GM21576 (cell line): Measurements from ENCODE around the gene TRPV5.

Experiments used
- ATAC-seq: cut with Tn5 transposase; IDR thresholded peaks from one replicate; pipeline ENCODE4 v1.9.1; 2021; ENCODE audit warnings: mild to moderate bottlenecking, moderate library complexity; ENCODE audit not compliant: unreplicated experiment

The TRPV5 gene

DNA sequence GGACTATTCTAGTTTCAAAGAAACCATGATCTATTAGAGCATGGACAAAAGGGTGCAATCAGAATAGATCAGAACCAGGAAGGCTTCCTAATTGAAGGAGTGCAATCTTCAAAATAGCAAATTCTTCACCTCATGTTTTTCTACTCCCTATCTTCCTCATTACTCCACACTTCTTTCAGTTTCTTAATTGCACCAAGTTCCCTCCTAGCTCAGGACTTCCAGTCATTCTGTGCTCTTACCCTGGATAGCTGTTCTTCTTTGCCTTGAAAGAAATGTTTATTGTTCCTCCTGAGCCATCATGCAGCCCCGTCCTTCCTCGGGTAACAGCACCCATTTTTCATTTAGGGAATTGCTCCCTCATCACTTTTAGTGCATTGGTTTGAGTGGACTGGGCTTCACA, 23.1 kb downstream of the TRPV5 start:
- no peak for ATAC-seq

DNA sequence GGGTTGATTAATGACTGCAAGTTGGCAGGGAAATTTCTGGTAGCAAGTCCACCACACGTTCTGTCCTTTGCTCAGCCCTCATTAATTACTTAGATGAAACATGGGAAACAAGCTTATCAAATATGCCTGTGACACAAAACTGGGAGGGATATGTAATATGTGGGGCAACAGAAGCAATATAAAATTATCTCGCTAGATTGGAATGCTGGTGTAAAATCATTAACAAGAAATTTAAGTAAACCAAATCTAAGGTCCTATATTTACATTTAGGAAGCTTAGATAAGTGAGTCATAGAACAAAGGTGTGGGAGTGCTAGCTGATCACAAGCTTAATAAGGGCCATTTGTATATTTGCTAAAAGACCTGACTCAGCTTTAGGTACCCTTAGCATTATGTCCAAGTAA, 23.5 kb downstream of the TRPV5 start:
- ATAC-seq, result no peak

DNA sequence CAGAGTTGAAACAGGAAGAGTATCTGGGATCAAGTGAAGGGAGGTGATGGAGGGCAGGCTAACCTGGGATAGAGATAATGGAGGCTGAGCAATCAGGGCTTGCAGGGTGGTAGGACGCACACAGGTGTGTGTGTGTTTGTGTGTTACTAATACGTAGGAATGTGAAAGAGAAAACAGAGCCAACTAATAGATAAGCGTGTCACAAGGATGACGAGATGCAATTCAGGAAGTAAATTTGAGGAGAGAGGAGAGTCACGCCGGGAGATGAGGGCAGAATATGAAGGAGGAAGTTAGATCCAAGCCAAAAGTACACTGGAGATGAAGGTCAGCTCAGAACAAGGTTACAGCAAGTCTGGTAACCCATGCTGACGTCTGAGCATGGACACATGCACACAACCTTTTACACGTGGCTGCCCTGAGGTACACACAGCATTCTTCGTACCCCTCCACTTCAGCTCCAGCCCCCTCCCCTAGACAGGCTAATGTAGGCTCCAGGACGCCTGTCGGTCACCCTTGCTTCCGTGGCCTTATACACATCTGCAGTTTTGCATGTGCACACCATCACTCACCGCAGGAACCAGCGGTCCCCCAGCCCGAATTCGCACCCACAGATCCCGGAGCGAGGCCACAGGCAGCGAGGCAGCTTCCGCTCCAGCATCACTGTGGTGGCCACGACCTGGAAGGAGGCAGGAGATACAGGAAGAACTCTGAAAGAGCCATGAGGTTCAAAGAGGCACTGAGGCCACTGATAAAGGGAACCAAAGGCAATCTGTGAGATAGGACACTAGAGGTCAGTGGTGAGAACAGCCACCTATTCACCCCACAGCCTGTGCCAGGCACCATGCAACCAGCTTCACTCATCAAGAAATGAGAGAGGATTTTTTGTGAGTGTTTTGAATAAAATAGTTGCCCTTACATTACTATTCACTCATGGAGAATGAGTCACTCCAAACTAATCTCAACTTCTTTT, 24.3 kb downstream of the TRPV5 start:
- ATAC-seq, result no peak

DNA sequence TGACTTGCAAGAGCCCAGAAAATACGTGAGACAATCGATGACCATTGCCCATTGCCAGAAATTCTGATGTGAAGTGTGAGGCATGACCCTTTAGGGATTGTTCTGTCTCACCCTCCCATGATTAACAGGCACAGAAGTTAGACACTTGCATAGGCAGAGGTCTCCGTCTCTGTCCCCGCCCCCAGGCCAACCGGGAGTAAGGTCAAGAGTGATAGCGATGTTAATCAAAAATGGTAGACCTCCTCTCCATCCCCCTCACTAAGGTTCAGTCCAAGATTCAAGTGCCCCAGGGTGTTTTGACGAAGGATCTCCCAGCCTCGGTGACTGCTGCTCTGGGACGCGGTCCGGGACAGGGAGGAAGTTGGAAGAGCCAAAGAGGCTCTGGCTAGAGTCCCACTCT, 25.3 kb downstream of the TRPV5 start:
- no peak for ATAC-seq

DNA sequence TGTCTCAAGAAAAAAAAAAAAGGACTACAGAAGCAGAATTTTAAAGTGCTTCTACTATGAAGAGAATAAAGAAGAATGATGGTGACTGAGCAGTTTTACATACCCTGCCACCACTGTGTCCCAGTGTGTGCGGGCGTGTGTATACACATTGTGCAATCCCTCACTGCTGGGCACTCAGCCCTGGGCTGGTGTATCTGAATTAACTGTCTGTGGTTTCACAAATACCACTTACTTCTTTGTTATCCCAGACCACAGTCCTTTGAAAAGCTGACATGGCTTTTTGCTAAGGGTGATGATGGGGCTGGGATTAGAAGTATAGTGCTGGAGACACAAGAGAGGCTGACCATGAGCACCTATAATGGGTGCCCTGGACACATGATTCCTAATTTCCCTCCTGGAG, 26.9 kb downstream of the TRPV5 start:
- no peak for ATAC-seq

DNA sequence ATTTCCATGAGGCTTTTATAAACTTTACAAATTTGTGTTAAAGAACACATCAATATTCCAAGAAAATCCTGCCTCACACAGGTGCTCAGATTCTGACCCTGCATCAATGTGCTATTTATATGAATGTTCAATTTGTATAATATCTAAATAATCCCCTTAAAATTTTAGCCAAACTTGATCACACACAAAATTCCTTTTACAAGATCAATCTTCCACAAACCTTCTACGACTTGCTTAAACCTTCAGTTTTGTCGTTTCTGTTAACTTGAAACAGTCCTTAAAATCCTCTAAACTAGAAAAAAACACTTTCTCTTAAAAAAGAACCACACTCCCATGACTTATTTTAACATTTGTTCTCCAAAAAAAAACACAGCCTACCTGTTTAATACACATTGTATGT, 27.8 kb downstream of the TRPV5 start:
- no peak for ATAC-seq

DNA sequence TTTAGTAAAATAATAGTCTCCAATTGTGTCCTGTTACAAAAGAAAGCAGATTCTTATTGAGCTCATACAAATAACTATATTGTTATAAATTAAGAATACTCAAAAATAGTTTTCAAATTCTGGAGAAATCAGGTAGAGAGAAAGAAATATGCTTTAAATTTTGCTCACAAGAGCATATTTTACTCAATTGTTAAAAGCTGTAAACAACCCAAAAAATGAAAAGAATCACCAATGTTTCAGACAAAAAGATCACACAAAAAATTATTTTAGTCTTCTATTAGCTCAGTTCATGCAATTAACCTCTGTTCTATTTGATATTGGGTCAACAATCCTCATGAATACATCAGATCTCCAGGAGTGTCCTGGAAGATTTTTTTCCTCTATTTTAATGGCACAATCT, 29.4 kb downstream of the TRPV5 start:
- no peak for ATAC-seq

DNA sequence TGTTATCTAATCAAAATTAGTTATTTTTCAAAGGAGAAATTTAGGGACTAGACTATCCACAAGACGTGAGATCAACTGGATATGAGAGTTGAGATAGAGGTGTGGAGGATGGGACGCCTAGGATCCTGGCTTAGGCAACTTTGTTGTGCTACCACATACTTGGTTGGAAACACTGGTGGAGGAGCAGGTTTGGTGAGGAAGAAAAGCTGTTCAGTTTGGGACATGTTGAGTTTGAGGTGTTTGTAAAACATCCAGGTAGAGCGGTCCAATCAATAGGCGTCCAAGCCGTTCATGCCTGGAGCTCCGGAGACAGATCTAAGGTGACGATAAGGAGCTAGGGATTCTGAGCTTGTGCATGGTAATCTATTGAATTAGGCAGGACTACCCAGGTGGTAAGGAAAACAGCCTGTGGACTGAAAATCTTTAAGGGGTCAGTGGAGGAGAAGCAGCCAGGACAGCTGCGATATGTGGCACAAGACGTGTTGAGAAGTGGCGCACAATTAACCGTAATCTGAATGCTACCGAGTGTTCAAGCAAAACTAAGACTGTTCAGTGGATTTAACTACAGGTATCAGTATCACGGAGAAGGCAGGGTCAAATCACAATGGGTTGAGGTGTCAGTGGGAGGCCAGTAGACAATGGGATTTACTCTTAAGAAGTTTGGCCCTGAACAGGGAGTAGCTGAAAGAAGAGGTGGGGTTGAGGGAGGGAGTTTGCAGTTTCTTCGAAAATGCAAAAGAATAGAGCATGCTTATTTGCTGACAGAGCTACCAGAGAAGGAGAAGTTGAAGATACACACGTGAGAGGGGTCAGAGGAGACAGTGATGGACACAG, 31.9 kb downstream of the TRPV5 start:
- no peak for ATAC-seq

DNA sequence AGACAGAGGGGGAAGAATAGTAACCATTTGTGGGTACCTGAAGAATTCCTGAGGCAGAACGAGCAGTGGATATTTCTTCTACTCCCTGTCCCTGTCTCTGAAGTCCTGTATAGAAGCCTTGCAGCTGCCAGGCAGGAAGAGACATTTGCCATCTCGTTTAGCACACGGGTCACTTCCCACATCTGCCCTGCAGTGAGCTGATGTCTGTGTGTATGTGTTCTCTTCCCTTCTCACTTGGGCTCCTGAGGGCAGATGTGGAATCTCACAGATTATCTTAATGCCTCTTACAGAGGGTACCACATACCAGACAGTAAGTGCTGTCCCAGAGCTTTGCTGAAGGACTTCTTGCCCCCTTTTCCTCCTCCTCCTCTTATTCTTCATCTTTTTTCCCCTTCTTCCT, 33.9 kb downstream of the TRPV5 start:
- no peak for ATAC-seq

DNA sequence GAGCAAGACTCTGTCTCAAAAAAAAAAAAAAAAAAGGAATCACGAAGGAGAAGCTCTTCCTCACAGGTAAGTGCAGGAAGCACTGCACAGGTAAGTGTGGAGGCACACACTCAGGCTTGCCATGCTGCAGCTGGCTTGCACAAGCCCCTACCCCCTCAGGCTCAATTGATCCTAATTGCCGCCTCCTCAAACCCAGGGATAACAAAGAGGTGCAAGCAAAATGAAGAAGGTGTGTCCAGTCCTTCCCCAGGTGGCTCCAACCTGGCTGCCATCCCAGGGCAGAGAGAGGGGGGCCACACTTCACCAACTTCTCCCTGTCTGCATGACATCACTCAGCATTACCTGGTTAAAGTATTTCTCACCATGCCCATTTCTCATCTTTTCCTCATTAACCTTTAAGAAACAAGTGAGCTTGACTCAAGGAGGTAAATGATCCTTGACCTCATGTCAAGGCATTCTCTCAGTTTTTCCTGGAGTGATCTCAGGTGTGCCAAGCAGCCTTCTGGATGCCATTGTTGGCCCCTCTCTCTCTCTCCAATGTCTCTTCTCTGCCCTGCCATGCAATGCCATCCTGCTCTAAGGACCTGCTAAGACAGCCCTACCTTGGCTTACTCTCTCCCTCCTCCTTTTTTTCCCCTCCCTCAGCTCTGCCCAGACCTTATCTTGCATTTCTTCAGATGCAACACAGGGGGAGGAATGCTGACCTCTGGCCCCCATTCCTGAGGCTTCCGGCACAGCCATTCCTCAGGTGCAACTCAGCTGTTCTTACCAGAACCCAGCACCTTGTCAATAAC, 35.0 kb downstream of the TRPV5 start:
- no peak for ATAC-seq

DNA sequence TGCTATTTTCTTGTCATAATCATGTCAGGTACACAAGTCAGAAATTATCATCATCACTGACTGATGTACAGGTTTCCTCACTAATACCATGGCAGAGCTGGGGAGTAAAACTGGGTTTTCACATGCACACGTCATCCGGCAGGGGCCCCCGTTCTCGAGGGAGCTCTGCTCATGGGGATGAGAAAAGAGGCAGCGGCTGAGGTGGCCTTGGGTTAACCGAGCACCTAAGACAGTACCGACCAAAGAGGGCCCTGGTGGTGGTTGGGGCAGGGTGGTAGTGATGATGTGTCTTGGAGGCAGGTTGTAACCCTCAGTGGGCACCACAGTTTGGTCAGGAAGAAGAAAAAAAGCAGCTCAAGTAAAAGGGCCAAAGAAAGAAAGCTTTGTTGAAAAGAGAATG, 35.9 kb downstream of the TRPV5 start:
- no peak for ATAC-seq

DNA sequence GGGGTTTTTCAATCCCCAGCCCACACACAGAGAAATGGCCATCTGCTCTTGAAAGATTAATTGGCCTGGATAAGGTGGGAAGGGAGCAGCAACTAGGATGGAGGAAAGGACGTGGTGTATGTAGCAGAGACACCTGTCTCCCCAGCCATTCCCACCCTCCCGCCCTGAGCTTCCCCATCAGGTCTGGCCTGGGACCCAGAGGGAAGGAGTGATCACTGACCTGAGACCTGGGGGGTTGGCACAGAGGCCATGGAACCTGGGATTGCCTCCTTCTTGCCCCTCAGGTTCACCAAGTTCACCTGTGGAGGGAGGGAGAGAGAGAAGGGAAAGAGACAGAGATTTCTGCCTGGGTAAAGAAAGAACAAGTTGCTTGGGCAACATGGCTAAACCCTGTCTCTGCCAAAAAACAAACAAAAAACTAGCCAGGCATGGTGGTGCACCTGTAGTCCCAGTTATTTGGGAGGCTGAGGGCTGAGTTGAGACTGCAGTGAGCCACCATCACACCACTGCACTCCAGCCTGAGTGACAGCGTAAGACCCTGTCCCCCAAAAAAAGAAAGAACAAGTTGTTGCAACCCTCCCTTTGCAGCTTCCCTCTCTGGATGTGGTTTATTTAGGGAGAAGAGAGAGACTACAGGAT, 36.7 kb downstream of the TRPV5 start:
- no peak for ATAC-seq

DNA sequence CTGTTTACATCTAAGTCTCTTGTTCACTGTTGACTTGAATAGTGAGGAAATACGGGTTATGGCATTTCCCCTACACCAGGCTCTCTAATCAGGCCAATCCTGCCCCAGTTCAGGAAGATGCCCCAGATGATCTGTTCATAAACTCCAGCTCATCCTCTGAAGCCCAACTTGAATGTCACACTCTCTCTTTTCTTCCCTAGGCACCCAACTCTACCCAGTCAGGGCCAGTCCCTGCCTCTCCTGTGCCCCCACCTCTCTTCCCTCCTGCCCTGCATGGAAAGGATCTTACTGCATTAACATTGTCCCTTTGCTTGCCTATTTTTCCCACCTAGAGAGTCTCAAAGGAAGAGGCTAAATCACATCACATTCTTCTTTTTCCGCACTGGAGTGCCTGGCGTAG, 37.4 kb downstream of the TRPV5 start:
- no peak for ATAC-seq

DNA sequence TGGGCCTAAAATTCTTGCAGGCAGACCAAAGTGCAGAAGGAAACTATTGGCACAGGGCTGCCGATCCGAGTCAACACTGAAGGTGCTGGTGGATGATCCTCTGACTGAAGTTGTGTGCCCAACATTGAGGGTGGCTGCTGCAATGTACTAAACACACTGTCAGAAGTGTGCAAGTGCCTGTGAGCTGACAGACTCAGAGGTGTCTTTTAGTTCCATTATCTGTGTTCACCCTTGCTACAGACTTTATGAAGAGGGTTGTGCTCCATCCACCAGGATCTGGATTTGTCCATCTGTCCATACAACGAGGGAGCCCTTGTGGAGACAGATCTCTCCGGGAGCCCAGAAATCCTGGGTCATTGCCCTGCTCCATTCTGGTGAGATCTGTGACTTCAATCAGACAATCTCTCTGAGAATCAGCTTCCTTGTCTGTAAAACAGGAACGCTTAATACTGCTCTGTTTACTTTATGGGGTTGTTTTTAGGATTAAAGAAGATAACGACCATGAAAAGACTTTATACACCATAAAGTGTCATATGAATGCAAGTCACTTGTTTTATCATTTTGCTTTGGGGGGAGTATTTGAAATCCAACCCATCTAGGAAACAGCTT, 38.5 kb downstream of the TRPV5 start:
- ATAC-seq, result no peak

DNA sequence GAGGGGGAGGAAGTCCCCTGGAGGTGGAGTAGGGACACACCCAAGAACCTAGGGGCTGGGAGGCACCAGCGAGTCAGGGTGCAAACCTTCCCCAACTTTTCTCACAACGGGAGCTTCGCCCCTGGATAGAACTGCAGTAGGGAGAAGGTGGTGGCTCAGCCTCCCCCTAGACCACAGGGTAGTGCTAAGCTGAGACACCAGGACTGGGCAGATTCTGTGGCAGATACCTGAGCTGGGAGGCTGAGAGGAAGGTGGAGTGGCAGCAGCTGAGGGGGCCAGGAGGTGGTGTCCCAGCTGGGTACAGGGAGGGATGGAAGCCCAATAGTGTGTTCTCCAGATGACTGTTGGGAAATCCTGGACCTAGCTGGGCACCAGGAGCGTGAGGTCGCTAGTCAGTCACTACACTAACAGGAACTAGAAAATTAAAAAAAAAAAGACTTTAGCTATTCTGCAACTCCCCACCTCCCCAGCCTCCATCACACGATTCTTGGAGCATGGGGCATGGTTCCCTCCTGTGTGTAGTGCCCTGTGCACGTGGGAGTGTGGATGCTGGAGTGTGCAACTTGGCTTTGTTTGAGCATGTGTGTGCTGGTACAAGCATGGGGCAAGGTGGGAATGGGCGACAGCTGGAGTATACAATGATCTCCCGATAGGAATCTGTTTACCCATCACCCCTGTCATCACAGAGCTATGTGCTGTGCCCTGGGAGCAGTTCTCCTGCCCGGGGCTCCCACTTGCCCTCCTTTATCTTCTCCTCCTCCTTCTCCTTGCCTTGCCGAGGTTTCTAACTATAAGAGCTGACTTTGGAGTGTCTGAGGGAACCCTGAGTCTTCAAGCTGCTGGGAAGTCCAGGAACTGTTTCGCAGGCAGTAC, 39.2 kb downstream of the TRPV5 start:
- ATAC-seq, result no peak

DNA sequence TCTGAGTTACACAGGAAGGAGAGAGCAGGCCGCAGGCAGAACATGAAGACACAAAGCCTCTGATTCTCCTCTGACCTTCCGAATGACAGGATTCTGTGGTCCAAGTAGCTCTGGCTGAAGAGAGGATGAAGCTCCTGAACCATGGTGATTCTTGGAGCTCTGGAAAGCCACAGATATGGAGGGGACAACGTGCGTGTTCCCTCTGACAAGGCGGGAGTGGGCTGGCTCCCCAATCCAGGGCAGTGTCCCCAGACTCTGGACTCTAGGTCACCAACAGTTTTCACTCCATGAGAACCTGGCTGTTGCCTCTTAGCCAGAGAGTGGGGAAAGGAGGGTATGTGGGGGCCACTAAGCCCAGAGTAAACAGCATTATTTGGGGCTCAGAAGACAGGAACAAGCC, 40.6 kb downstream of the TRPV5 start:
- ATAC-seq, result no peak

DNA sequence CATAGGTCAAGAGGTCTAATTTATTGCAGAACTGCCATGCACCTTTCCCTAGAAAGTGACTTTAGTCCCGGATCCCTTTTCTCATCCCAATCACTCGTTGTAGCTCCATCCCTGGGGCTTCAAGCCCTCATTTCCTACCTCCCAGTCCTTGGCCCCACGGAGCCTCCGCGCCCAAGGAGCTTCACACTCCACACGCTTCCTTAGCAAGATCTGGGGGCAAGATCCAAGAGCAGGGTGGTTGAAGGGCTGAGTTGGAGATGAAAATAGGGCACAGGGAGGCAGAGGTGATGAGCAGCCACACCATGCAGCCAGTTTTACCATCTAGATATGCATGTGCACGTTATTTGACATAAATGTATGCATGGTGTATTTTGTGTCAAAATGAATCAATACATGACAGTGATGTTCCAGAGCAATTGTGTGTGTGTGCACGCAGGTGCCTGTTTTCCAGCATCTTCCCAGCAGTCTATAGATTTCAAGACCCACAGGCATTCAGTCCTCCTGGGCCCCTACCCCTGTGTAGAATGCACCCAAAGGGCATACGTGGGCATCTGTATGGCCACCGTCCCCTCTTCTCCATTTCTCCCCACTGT, 42.0 kb downstream of the TRPV5 start:
- ATAC-seq, result no peak

DNA sequence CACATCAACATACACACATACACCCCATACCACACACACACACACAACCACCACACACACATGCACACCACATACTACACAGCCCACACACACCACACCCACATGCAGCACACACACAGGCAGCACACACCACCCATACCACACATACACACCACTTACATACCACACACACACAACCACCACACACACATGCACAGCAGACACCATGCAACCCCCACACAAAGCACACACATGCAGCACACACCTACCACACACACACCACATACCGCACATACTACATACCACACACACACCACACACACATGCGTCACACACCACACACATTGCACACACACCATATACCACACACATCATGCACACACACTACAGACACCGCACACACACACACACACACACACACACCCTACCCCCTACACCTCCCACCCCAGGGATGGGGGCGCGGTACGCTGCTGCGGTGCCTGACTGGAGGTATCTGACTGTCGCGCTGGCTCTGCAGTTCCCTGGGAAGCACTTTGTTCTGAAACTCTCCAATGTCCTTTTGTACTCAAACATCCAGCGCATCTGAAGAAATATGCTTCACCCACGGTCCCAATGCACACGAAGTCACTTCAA, 42.6 kb downstream of the TRPV5 start:
- ATAC-seq, result no peak

DNA sequence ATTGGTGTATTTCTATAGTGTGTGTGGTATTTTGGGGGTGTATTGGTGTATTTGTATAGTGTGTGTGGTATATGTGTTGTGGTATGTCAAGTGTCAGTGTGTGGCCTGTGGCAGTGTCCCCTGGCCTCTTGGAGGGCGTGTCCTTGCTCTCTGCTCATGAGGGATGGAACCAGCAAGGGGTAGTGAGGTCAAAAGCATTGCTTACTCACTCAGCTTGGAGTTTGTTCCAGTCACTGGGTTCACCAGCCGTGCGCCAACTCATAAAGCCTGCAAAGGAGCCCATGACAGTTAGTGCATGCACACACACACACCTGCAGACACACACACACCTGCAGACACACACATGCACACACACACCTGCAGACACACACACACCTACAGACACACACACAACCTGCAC, 43.7 kb downstream of the TRPV5 start:
- ATAC-seq, result no peak
